HepG2 (cell line): ENCODE data around the gene NAPSA. TPM values are rescaled to one million over a fixed set of nuclear protein-coding genes. Genes with fewer than 3 reads are reported as not detected.
A peak's percentile ranks its signal among the peaks of the same experiment; 100 is the strongest.

Source experiments
- CENPT ChIP-seq: sonication (generic); formaldehyde crosslinking; IDR thresholded peaks from 2 replicates; pipeline ENCODE4 v1.8.0; 2022; ENCODE audit warnings: low read depth, mild to moderate bottlenecking, moderate library complexity, missing genetic modification reagents
- KDM2A ChIP-seq: sonication (generic); formaldehyde crosslinking; IDR thresholded peaks from 2 replicates; pipeline ENCODE4 v1.4.0; 2020; ENCODE audit warnings: low read depth, missing genetic modification reagents, borderline replicate concordance
- NBN ChIP-seq: fragments of 450-650 bp; conservative IDR thresholded peaks from 2 replicates; pipeline ENCODE4 v1.6.1; 2017
- PITX1 ChIP-seq: sonication (generic); formaldehyde crosslinking; IDR thresholded peaks from 2 replicates; pipeline ENCODE4 v1.5.1; 2020; ENCODE audit warnings: mild to moderate bottlenecking, missing genetic modification reagents
- SAFB2 ChIP-seq: sonication (generic); formaldehyde crosslinking; IDR thresholded peaks from 2 replicates; pipeline ENCODE4 v1.5.1; 2020; ENCODE audit warnings: missing genetic modification reagents, low read depth, mild to moderate bottlenecking, borderline replicate concordance
- SPEN ChIP-seq: sonication (generic); formaldehyde crosslinking; IDR thresholded peaks from 2 replicates; pipeline ENCODE4 v1.5.1; 2020; ENCODE audit warnings: low read depth, mild to moderate bottlenecking, missing genetic modification reagents
- SRY ChIP-seq: sonication (generic); formaldehyde crosslinking; IDR thresholded peaks from 2 replicates; pipeline ENCODE4 v1.8.0; 2022; ENCODE audit warnings: mild to moderate bottlenecking, missing genetic modification reagents
- polyA plus RNA-seq, 8 experiments: library from polyadenylated mRNA; depleted of rRNA in 3 of 8; stranded (reverse) in 7 of 8; unstranded in 1 of 8; fragments of >200 nt; fragmentation: Illumina TruSeq in 4 of 8; extraction: Trizol in 4 of 8; gene quantifications; 2 replicates each; pipeline versions ENCODE4 v1.2.1 to v1.2.3, GENCODE V29; 2011 to 2016; ENCODE audit warnings: low read depth in 4 of 8, missing spikeins in 1 of 8, mixed read lengths in 1 of 8; ENCODE audit not compliant: insufficient read depth in 1 of 8
- total RNA-seq, 5 experiments: library from RNA; depleted of rRNA; stranded (reverse); fragments of >200 nt; fragmentation: Illumina TruSeq; extraction: Trizol; gene quantifications; 2 replicates each; pipeline ENCODE4 v1.2.3, GENCODE V29; 2016; ENCODE audit warnings: low read depth in 1 of 5
- TF ChIP-seq, protein P1 (sequence below), 2 experiments: sonication (generic) in 1 of 2; formaldehyde crosslinking in 1 of 2; IDR thresholded peaks; 2 replicates each; pipeline versions ENCODE4 v1.4.0 to v1.6.1; 2016 to 2020; ENCODE audit warnings: borderline replicate concordance in 1 of 2, low read depth in 1 of 2, mild to moderate bottlenecking in 1 of 2, missing genetic modification reagents in 1 of 2
- TF ChIP-seq, protein P2 (sequence below): sonication (generic); formaldehyde crosslinking; IDR thresholded peaks from 2 replicates; pipeline ENCODE4 v1.8.0; 2023; ENCODE audit warnings: mild to moderate bottlenecking, missing genetic modification reagents
- TF ChIP-seq, protein P3 (sequence below): sonication (generic); formaldehyde crosslinking; IDR thresholded peaks from 2 replicates; pipeline ENCODE4 v1.5.0; 2020; ENCODE audit warnings: mild to moderate bottlenecking, missing genetic modification reagents
- TF ChIP-seq, protein P4 (sequence below): sonication (generic); formaldehyde crosslinking; IDR thresholded peaks from 2 replicates; pipeline ENCODE4 v1.4.0; 2020; ENCODE audit warnings: missing genetic modification reagents

Gene NAPSA
- total and polyA plus RNA-seq, 2 of the 13 experiments (the other 11 are each of a cell fraction or from before 2014, with no cell fraction given): not detected

DNA sequence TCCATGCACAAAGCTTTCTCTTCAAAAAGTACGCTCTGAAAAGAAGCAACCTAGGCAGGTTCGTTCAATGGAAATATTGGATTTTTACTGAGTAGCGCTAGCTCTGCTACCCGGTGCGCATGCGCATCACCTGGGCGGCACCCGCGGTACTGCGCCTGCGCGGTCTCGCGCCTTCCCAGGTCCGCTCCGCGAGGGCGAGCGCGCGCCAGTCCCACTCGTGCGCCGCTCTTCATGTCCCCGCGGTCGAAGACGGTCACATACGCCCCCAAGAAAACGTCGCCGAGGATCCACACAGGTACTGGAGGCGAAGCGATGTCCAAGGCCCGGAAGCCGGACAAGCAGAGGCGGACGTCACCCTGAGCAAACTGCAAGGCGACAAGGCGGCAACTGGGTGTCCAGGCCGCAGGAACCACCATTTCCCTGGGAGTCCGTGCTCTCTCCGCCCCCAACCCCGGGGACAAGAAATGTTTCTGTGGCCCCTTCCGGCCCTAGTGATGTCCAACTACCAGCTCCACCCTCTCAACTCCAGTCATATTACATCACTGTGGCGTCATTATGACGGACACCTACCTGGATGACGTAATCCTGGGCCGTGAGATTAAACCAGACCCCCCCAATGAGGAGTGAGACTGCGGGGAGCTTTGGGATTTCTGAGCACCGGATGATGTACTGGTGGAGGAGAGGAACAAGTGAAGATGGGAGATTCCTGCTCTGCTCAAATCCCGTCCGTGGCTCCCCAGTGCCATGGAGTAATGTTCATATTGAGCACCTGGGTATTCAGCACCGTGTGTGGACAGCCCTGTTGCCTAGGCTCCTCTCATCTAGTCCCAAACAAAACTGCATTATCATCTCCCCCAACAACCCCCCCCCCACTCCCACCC is 31.5 kb downstream of the NAPSA start (continued):
- TF ChIP-seq, protein P1, sequence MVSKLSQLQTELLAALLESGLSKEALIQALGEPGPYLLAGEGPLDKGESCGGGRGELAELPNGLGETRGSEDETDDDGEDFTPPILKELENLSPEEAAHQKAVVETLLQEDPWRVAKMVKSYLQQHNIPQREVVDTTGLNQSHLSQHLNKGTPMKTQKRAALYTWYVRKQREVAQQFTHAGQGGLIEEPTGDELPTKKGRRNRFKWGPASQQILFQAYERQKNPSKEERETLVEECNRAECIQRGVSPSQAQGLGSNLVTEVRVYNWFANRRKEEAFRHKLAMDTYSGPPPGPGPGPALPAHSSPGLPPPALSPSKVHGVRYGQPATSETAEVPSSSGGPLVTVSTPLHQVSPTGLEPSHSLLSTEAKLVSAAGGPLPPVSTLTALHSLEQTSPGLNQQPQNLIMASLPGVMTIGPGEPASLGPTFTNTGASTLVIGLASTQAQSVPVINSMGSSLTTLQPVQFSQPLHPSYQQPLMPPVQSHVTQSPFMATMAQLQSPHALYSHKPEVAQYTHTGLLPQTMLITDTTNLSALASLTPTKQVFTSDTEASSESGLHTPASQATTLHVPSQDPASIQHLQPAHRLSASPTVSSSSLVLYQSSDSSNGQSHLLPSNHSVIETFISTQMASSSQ (IDR thresholded peaks at IDR 0.05; ENCODE audit: low read depth): no peak
- TF ChIP-seq, protein P1 (CRISPR knock-in tag; IDR thresholded peaks at IDR 0.05; ENCODE audit: borderline replicate concordance): peak; percentile 40; the same call in 1 of the 2 replicates
- TF ChIP-seq NBN: no peak
- peak; percentile 91 for TF ChIP-seq CENPT (CRISPR knock-in tag)
- TF ChIP-seq, protein P2, sequence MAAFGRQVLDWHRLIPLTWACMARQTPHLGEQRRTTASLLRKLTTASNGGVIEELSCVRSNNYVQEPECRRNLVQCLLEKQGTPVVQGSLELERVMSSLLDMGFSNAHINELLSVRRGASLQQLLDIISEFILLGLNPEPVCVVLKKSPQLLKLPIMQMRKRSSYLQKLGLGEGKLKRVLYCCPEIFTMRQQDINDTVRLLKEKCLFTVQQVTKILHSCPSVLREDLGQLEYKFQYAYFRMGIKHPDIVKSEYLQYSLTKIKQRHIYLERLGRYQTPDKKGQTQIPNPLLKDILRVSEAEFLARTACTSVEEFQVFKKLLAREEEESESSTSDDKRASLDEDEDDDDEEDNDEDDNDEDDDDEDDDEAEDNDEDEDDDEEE (CRISPR knock-in tag): peak; percentile 75; the same call in 1 of the 2 replicates
- TF ChIP-seq KDM2A (CRISPR knock-in tag): peak; percentile 78; the same call in 1 of the 2 replicates
- TF ChIP-seq, protein P3, sequence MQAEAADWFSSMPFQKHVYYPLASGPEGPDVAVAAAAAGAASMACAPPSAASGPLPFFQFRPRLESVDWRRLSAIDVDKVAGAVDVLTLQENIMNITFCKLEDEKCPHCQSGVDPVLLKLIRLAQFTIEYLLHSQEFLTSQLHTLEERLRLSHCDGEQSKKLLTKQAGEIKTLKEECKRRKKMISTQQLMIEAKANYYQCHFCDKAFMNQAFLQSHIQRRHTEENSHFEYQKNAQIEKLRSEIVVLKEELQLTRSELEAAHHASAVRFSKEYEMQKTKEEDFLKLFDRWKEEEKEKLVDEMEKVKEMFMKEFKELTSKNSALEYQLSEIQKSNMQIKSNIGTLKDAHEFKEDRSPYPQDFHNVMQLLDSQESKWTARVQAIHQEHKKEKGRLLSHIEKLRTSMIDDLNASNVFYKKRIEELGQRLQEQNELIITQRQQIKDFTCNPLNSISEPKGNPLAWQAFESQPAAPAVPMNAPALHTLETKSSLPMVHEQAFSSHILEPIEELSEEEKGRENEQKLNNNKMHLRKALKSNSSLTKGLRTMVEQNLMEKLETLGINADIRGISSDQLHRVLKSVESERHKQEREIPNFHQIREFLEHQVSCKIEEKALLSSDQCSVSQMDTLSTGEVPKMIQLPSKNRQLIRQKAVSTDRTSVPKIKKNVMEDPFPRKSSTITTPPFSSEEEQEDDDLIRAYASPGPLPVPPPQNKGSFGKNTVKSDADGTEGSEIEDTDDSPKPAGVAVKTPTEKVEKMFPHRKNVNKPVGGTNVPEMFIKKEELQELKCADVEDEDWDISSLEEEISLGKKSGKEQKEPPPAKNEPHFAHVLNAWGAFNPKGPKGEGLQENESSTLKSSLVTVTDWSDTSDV (CRISPR knock-in tag): peak; percentile 73; the same call in 1 of the 2 replicates
- peak; percentile 80; the same call in 1 of the 2 replicates for TF ChIP-seq SRY (CRISPR knock-in tag)
- TF ChIP-seq PITX1 (CRISPR knock-in tag): peak; percentile 31; the same call in 1 of the 2 replicates
- TF ChIP-seq, protein P4, sequence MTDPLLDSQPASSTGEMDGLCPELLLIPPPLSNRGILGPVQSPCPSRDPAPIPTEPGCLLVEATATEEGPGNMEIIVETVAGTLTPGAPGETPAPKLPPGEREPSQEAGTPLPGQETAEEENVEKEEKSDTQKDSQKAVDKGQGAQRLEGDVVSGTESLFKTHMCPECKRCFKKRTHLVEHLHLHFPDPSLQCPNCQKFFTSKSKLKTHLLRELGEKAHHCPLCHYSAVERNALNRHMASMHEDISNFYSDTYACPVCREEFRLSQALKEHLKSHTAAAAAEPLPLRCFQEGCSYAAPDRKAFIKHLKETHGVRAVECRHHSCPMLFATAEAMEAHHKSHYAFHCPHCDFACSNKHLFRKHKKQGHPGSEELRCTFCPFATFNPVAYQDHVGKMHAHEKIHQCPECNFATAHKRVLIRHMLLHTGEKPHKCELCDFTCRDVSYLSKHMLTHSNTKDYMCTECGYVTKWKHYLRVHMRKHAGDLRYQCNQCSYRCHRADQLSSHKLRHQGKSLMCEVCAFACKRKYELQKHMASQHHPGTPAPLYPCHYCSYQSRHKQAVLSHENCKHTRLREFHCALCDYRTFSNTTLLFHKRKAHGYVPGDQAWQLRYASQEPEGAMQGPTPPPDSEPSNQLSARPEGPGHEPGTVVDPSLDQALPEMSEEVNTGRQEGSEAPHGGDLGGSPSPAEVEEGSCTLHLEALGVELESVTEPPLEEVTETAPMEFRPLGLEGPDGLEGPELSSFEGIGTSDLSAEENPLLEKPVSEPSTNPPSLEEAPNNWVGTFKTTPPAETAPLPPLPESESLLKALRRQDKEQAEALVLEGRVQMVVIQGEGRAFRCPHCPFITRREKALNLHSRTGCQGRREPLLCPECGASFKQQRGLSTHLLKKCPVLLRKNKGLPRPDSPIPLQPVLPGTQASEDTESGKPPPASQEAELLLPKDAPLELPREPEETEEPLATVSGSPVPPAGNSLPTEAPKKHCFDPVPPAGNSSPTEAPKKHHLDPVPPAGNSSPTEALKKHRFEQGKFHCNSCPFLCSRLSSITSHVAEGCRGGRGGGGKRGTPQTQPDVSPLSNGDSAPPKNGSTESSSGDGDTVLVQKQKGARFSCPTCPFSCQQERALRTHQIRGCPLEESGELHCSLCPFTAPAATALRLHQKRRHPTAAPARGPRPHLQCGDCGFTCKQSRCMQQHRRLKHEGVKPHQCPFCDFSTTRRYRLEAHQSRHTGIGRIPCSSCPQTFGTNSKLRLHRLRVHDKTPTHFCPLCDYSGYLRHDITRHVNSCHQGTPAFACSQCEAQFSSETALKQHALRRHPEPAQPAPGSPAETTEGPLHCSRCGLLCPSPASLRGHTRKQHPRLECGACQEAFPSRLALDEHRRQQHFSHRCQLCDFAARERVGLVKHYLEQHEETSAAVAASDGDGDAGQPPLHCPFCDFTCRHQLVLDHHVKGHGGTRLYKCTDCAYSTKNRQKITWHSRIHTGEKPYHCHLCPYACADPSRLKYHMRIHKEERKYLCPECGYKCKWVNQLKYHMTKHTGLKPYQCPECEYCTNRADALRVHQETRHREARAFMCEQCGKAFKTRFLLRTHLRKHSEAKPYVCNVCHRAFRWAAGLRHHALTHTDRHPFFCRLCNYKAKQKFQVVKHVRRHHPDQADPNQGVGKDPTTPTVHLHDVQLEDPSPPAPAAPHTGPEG (CRISPR knock-in tag): peak; percentile 79; the same call in 1 of the 2 replicates
- TF ChIP-seq SPEN: peak; percentile 74
- TF ChIP-seq SAFB2 (CRISPR knock-in tag): peak; percentile 16; the same call in 1 of the 2 replicates
